HEK293T (cell line): ENCODE results near the gene SSBP2.

Experiments used
- CTCF ChIA-PET: fragments of 350-600 bp; formaldehyde crosslinking; extraction: SDS; loops from one replicate; lab custom pipeline; 2021; ENCODE audit warnings: antibody characterized with exemption, inconsistent platforms; lab: Yijun Ruan, JAX
- POLR2A ChIA-PET: fragments of 350-600 bp; formaldehyde crosslinking; extraction: SDS; loops from one replicate; lab custom pipeline; 2020; ENCODE audit warnings: antibody characterized with exemption, inconsistent platforms; lab: Yijun Ruan, JAX
- DNase-seq: peaks from one replicate; pipeline ENCODE4 v3.0.0; 2012; ENCODE audit warnings: mixed read lengths; ENCODE audit errors: extremely low spot score
- ARNT ChIP-seq: fragments of 450-650 bp; IDR thresholded peaks from 2 replicates; pipeline ENCODE4 v1.6.1; 2017; ENCODE audit warnings: mild to moderate bottlenecking
- BHLHE40 ChIP-seq: fragments of 450-650 bp; IDR thresholded peaks from 2 replicates; pipeline ENCODE4 v1.6.1; 2016; ENCODE audit warnings: mild to moderate bottlenecking, moderate library complexity, borderline replicate concordance
- CTBP1 ChIP-seq: fragments of 450-650 bp; IDR thresholded peaks from 2 replicates; pipeline ENCODE4 v1.6.1; 2016; ENCODE audit warnings: borderline replicate concordance
- ELF4 ChIP-seq: fragments of 450-650 bp; IDR thresholded peaks from 2 replicates; pipeline ENCODE4 v1.6.1; 2017; ENCODE audit warnings: antibody characterized with exemption
- FOXA1 ChIP-seq: fragments of 450-650 bp; IDR thresholded peaks from 2 replicates; pipeline ENCODE4 v1.6.1; 2016; ENCODE audit warnings: mild to moderate bottlenecking
- FOXK2 ChIP-seq: fragments of 450-650 bp; IDR thresholded peaks from 2 replicates; pipeline ENCODE4 v1.6.1; 2016; ENCODE audit warnings: mild to moderate bottlenecking
- FOXM1 ChIP-seq: fragments of 450-650 bp; IDR thresholded peaks from 2 replicates; pipeline ENCODE4 v1.6.1; 2017; ENCODE audit warnings: mild to moderate bottlenecking, borderline replicate concordance
- HDGF ChIP-seq: fragments of 450-650 bp; IDR thresholded peaks from 2 replicates; pipeline ENCODE4 v1.6.1; 2017; ENCODE audit warnings: antibody characterized with exemption, borderline replicate concordance
- L3MBTL2 ChIP-seq: fragments of 450-650 bp; conservative IDR thresholded peaks from 2 replicates; pipeline ENCODE4 v1.6.1; 2016; ENCODE audit warnings: mild to moderate bottlenecking
- LEF1 ChIP-seq: fragments of 450-650 bp; IDR thresholded peaks from 2 replicates; pipeline ENCODE4 v1.6.1; 2017; ENCODE audit warnings: mild to moderate bottlenecking, borderline replicate concordance
- NFRKB ChIP-seq: fragments of 450-650 bp; IDR thresholded peaks from 2 replicates; pipeline ENCODE4 v1.6.1; 2016; ENCODE audit warnings: mild to moderate bottlenecking, moderate library complexity
- SP1 ChIP-seq: fragments of 450-650 bp; IDR thresholded peaks from 2 replicates; pipeline ENCODE4 v1.6.1; 2017
- SUZ12 ChIP-seq: fragments of 450-650 bp; IDR thresholded peaks from 2 replicates; pipeline ENCODE4 v1.6.1; 2016; ENCODE audit warnings: mild to moderate bottlenecking
- TARDBP ChIP-seq: fragments of 450-650 bp; IDR thresholded peaks from 2 replicates; pipeline ENCODE4 v1.6.1; 2016
- ZNF384 ChIP-seq: fragments of 450-650 bp; IDR thresholded peaks from 2 replicates; pipeline ENCODE4 v1.6.1; 2016
- TF ChIP-seq, protein P1 (sequence below): fragments of 450-650 bp; IDR thresholded peaks from 2 replicates; pipeline ENCODE4 v1.6.1; 2016

The SSBP2 gene

DNA sequence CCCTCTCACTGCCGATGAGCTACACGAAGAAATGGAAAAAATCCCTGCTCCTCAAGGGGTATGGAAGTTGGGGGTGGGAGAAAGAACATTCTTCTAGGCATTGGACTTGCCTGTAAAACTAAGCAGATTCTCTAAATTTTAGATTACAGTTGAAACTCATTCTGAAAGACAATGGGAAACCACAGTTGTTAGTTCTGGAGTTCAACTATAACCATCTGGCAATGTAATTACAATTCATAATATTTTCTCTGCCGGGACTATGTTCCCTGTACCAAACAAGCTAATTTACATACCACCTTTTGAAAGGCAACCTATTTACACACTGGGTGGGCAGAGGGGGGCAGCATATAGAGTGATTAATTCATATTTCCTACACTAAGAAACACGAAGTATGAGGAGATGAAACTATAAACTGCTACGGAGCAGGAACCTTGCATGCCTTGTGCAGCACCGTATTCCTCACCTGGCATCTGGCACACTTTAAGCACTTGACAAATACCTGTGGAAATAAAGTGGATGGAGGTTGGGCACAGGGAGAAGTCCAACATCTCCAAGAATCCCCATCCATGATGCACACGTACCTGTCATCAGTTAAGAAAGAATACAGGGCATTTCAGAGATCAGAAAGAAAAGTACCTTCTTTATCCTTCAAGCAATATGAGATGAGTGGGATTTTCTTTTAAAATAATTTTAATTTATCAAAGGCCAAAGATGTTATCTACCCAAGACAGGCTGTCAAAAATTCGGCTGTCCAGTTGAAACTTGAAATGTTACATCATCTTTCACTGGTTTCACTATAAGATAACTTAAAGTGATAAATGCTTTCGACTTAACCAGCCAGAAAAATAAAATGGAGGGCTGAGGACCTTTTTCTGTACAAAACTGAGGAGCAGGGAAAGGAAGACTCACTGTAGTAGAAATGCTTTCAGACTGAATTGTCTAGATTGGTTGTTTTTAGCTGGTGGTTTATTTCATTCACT is 54.2 kb downstream of the SSBP2 start:
- ChIA-PET POLR2A (no interaction called here), CTCF (interaction anchor here (1.0 kb wide), 1 partner anchor 142 kb away, joined by 3 read pairs; no protein-coding TSS in a partner anchor)
- no peak for DNase-seq
- TF ChIP-seq, protein P1, sequence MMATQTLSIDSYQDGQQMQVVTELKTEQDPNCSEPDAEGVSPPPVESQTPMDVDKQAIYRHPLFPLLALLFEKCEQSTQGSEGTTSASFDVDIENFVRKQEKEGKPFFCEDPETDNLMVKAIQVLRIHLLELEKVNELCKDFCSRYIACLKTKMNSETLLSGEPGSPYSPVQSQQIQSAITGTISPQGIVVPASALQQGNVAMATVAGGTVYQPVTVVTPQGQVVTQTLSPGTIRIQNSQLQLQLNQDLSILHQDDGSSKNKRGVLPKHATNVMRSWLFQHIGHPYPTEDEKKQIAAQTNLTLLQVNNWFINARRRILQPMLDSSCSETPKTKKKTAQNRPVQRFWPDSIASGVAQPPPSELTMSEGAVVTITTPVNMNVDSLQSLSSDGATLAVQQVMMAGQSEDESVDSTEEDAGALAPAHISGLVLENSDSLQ: no peak
- TF ChIP-seq CTBP1: no peak
- TF ChIP-seq FOXK2: no peak
- TF ChIP-seq FOXA1: no peak
- TF ChIP-seq ARNT: no peak
- TF ChIP-seq ZNF384: no peak
- no peak for TF ChIP-seq BHLHE40
- TF ChIP-seq TARDBP: no peak
- no peak for TF ChIP-seq SUZ12

- CTCF ChIA-PET: no interaction called here
- no peak for DNase-seq
Observed at GRCh38 chr5:81694726-81695125, 56.2 kb downstream of the SSBP2 start.

DNA sequence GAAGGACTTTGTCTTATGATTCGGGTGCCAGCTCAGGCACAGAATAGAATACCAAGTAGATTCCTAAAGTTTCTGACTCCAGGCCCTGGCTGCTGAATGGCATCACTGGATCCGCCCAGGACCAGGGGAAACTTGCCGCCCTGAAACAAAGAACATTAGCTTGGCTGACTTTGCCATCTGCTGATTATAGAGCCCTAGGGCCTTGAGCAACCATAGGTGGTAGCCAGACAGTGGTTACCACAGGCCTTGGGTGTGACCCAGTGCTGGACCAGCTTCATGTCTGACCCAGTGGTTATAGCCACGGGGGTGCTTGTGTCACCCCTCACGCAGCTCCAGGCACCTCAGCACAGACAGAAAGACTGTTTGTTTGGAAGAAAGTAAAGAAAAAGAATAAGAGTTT is 62.7 kb downstream of the SSBP2 start:
- ChIA-PET CTCF (interaction anchor here (0.6 kb wide), 1 partner anchor 181 kb away, joined by 3 read pairs; no protein-coding TSS in a partner anchor), POLR2A (no interaction called here)
- no peak for DNase-seq
- TF ChIP-seq SUZ12 (no peak), ZNF384 (no peak), FOXK2 (no peak), FOXA1 (no peak), BHLHE40 (no peak), FOXM1 (no peak), TARDBP (no peak), LEF1 (no peak), L3MBTL2 (no peak), ELF4 (no peak), CTBP1 (no peak), NFRKB (no peak), HDGF (no peak), ARNT (no peak), SP1 (no peak)
- TF ChIP-seq, protein P1: no peak

More at GRCh38 chr5:81694726-81695125, 56.2 kb downstream of the SSBP2 start:
- POLR2A ChIA-PET: no interaction called here
- TF ChIP-seq ZNF384: no peak

DNA sequence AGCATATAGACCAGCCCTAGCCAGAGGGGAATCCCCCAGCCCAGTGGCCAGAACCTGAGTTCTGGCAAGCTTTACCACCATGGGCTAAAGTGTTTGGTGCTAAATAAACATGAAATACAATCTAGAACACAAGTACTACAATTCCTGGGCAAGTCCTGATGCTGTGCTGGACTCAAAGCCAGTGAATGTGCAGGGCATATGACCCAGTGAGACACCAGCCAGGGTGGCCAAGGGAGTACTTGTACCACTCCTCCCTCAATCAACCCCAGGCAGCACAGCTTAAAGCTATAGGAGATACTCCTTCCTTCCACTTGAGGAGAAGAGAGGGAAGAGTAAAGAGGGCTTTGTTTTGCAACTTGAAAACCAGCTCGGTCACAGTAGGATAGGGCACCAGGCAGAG is 63.6 kb downstream of the SSBP2 start:
- ChIA-PET CTCF (no interaction called here), POLR2A (no interaction called here)
- no peak for DNase-seq
- TF ChIP-seq BHLHE40: no peak
- no peak for TF ChIP-seq NFRKB
- TF ChIP-seq HDGF: no peak
- no peak for TF ChIP-seq ARNT
- no peak for TF ChIP-seq SP1
- TF ChIP-seq FOXA1: no peak
- TF ChIP-seq LEF1: no peak
- no peak for TF ChIP-seq CTBP1

GRCh38 chr5:81685471-81685870 is 65.4 kb downstream of the SSBP2 start:
- no peak for DNase-seq
- ChIA-PET CTCF (no interaction called here), POLR2A (no interaction called here)
- TF ChIP-seq ELF4 (no peak), FOXK2 (no peak), NFRKB (no peak), ZNF384 (no peak), TARDBP (no peak), SUZ12 (no peak), SP1 (no peak), CTBP1 (no peak), BHLHE40 (no peak), FOXA1 (no peak), L3MBTL2 (no peak)
- TF ChIP-seq, protein P1: no peak

GRCh38 chr5:81679885-81680284 is 71.0 kb downstream of the SSBP2 start:
- no peak for TF ChIP-seq SUZ12
- TF ChIP-seq ARNT: no peak
- TF ChIP-seq FOXM1: no peak
- TF ChIP-seq ZNF384: no peak
- TF ChIP-seq HDGF: no peak
- no peak for TF ChIP-seq BHLHE40
- TF ChIP-seq LEF1: no peak
- TF ChIP-seq FOXA1: no peak
- no peak for TF ChIP-seq TARDBP
- no peak for TF ChIP-seq ELF4
- TF ChIP-seq CTBP1: no peak
- no peak for DNase-seq
- POLR2A ChIA-PET: no interaction called here
- CTCF ChIA-PET: no interaction called here
